Suprapubic skin (tissue), 4 donors: Measurements from ENCODE around the gene STKLD1.

Experiments used
- EP300 ChIP-seq: sonication (generic); formaldehyde crosslinking; IDR thresholded peaks from one replicate; pipeline ENCODE4 v1.6.1; 2017; ENCODE audit warnings: antibody characterized with exemption
- POLR2AphosphoS5 ChIP-seq, 3 donors: sonication (generic); formaldehyde crosslinking; IDR thresholded peaks; one replicate each; pipeline ENCODE4 v1.6.1; 2017; ENCODE audit warnings: antibody characterized with exemption in 3 of 3

DNA sequence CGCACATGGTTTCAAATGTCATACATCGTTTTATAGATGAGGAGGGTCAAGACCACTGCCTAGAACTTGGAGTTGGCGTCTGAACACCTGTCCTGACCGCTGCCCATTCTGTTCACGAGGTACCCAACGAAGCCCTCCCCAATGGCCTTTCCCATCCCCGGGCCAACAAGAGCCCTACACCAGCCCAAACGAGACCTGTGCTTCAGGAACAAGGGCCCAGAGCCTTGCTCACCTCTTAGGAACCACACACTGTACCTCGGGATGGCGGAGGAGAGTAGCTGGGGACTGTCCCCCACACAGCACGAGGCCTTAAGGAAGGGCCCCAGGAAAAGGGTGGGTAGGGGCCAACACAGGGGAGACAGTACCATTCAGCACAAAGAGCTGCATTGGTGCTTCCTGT is 43.2 kb upstream of the STKLD1 start:
- TF ChIP-seq EP300 (no peak), POLR2AphosphoS5 (IDR thresholded peaks at IDR 0.05) (no peak)
